ENCODE data around the gene OR13C9. TPM values are rescaled to one million over a fixed set of nuclear protein-coding genes. Genes with fewer than 3 reads are reported as not detected.
"Not testable (repeated sequence)": the region's sequence is repeated elsewhere in the genome, so short reads cannot be mapped to it uniquely, and the experiment has no call there.

OR13C9 gene
- total RNA-seq, result not detected

GRCh38 chr9:104618104-104618503, at the start of gene OR13C9:
OR13C9 (minus strand) TSS chr9:104618204; CDS start chr9:104618204, 0 bp downstream.
- Histone ChIP-seq H3K36me3 (no peaks in the 10 kb centered on the region), H3K4me3 (no peak within 1 kb of the TSS), H3K4me1 (no peaks in the 10 kb centered on the region), H3K9me3 (peaks cover 0 to 4% (median 0%) of the 10 kb centered on the region in 4 donors), H3K27ac (replicated peaks in 1 of 4) (no peak within 1 kb of the TSS), H3K27me3 (no peaks in the 10 kb centered on the region)
- intact Hi-C loops (cut with DNase I), result no loop called here
- TF ChIP-seq CTCF (IDR thresholded peaks at IDR 0.05) (no peak), POLR2A (IDR thresholded peaks at IDR 0.05; ENCODE audit: low read depth) (no peak), POLR2AphosphoS5 (IDR thresholded peaks at IDR 0.05) (no peak), EP300 (IDR thresholded peaks at IDR 0.05) (no peak)
- 64% methylated on average over 2 of the region's 2 CpGs for WGBS
- no peak for DNase-seq (ENCODE audit: extremely low spot score)

- H3K4me1 ChIP-seq, result no peaks in the 10 kb centered on the region
- H3K27ac ChIP-seq (replicated peaks in 1 of 4), result no peak overlapping the region
- TF ChIP-seq POLR2AphosphoS5 (IDR thresholded peaks at IDR 0.05) (no peak), CTCF (IDR thresholded peaks at IDR 0.05) (no peak), EP300 (IDR thresholded peaks at IDR 0.05) (no peak), POLR2A (IDR thresholded peaks at IDR 0.05; ENCODE audit: low read depth) (no peak)
- intact Hi-C loops (cut with DNase I), result no loop called here
- H3K36me3 ChIP-seq, result no peaks in the 10 kb centered on the region
- H3K27me3 ChIP-seq, result no peaks in the 10 kb centered on the region
- H3K4me3 ChIP-seq, result no peak overlapping the region
- no peak for DNase-seq (ENCODE audit: extremely low spot score)
- peaks cover 0 to 4% (median 0%) of the 10 kb centered on the region in 4 donors for H3K9me3 ChIP-seq
- 63% methylated on average over 2 of the region's 2 CpGs for WGBS
Observed at GRCh38 chr9:104658496-104659195, 40.6 kb upstream of the OR13C9 start.

- Histone ChIP-seq H3K27me3 (no peaks in the 10 kb centered on the region), H3K36me3 (no peaks in the 10 kb centered on the region), H3K27ac (replicated peaks in 1 of 4) (no peak overlapping the region), H3K4me3 (no peak overlapping the region), H3K9me3 (peaks cover 0 to 27% (median 17%) of the 10 kb centered on the region in 4 donors), H3K4me1 (no peaks in the 10 kb centered on the region)
- TF ChIP-seq EP300 (IDR thresholded peaks at IDR 0.05), result no peak
- intact Hi-C loops (cut with DNase I), result no loop called here
- DNase-seq (ENCODE audit: extremely low spot score), result no peak
Observed at GRCh38 chr9:104635456-104635855, 17.5 kb upstream of the OR13C9 start.

GRCh38 chr9:104633976-104634520, 16.0 kb upstream of the OR13C9 start:
- Histone ChIP-seq H3K4me3 (no peak overlapping the region), H3K4me1 (no peaks in the 10 kb centered on the region), H3K27ac (replicated peaks in 1 of 4) (no peak overlapping the region), H3K27me3 (no peaks in the 10 kb centered on the region), H3K9me3 (peaks cover 0 to 20% (median 11%) of the 10 kb centered on the region in 4 donors), H3K36me3 (no peaks in the 10 kb centered on the region)
- no peak for TF ChIP-seq EP300 (IDR thresholded peaks at IDR 0.05)
- TF ChIP-seq CTCF (IDR thresholded peaks at IDR 0.05), result no peak
- no peak for TF ChIP-seq POLR2A (IDR thresholded peaks at IDR 0.05; ENCODE audit: low read depth)
- no peak for TF ChIP-seq POLR2AphosphoS5 (IDR thresholded peaks at IDR 0.05)
- WGBS, result 92% methylated on average over 28 of the region's 30 CpGs
- DNase-seq (ENCODE audit: extremely low spot score), result no peak
- intact Hi-C loops (cut with DNase I), result no loop called here

- intact Hi-C loops (cut with DNase I); H3K27me3 ChIP-seq; H3K4me3 ChIP-seq; H3K36me3 ChIP-seq; H3K9me3 ChIP-seq; H3K27ac ChIP-seq (replicated peaks in 1 of 4); H3K4me1 ChIP-seq; DNase-seq (ENCODE audit: extremely low spot score): not testable (repeated sequence)
Observed at GRCh38 chr9:104625964-104626363, 8.0 kb upstream of the OR13C9 start.

GRCh38 chr9:104617418-104617817, 586 bp downstream of the OR13C9 start:
- Histone ChIP-seq H3K27me3 (no peaks in the 10 kb centered on the region), H3K9me3 (peaks cover 0 to 4% (median 0%) of the 10 kb centered on the region in 4 donors), H3K4me3 (no peak overlapping the region), H3K36me3 (no peaks in the 10 kb centered on the region), H3K4me1 (no peaks in the 10 kb centered on the region), H3K27ac (replicated peaks in 1 of 4) (no peak overlapping the region)
- intact Hi-C loops (cut with DNase I), result no loop called here
- TF ChIP-seq EP300 (IDR thresholded peaks at IDR 0.05) (no peak), CTCF (IDR thresholded peaks at IDR 0.05) (no peak)
- DNase-seq (ENCODE audit: extremely low spot score), result no peak
